ENCODE measurements around the gene FDXACB1. TPM values are rescaled to one million over a fixed set of nuclear protein-coding genes. Genes with fewer than 3 reads are reported as not detected.
"Not testable (repeated sequence)": the region's sequence is repeated elsewhere in the genome, so short reads cannot be mapped to it uniquely, and the experiment has no call there.

Gene FDXACB1
- polyA plus RNA-seq, 1 donor = 3.2 TPM

GRCh38 chr11:111909378-111909777 lies 30.4 kb upstream of the FDXACB1 start:
- no peak overlapping the region for H3K27ac ChIP-seq (ENCODE audit: low read length)
- no peaks in the 10 kb centered on the region for H3K9me3 ChIP-seq (ENCODE audit: control insufficient read depth, low read depth, low read length)
- H3K4me3 ChIP-seq (ENCODE audit: low read length) = no peak overlapping the region
- no CpG with 5 or more reads among the region's 5 CpGs for WGBS (ENCODE audit: insufficient coverage, low lambda C conversion rate)
- peaks cover 14% of the 10 kb centered on the region for H3K4me1 ChIP-seq (ENCODE audit: control insufficient read depth, insufficient read depth, low read length)
- no peaks in the 10 kb centered on the region for H3K36me3 ChIP-seq (ENCODE audit: control insufficient read depth, insufficient read depth, low read length)
- DNase-seq = no peak
- H3K27me3 ChIP-seq (ENCODE audit: control insufficient read depth, insufficient read depth, low read length) = peaks cover 14% of the 10 kb centered on the region

- Histone ChIP-seq H3K4me3 (ENCODE audit: low read length) (no peak overlapping the region), H3K27me3 (ENCODE audit: control insufficient read depth, insufficient read depth, low read length) (peaks cover 14% of the 10 kb centered on the region), H3K27ac (ENCODE audit: low read length) (no peak overlapping the region), H3K9me3 (ENCODE audit: control insufficient read depth, low read depth, low read length) (no peaks in the 10 kb centered on the region), H3K4me1 (ENCODE audit: control insufficient read depth, insufficient read depth, low read length) (peaks cover 14% of the 10 kb centered on the region), H3K36me3 (ENCODE audit: control insufficient read depth, insufficient read depth, low read length) (no peaks in the 10 kb centered on the region)
- DNase-seq = no peak
- no CpG with 5 or more reads among the region's 5 CpGs for WGBS (ENCODE audit: insufficient coverage, low lambda C conversion rate)
These were observed 29.8 kb upstream of the FDXACB1 start for GRCh38 chr11:111908639-111909305.

GRCh38 chr11:111906680-111907079 lies 27.7 kb upstream of the FDXACB1 start:
- Histone ChIP-seq H3K36me3 (ENCODE audit: control insufficient read depth, insufficient read depth, low read length) (no peaks in the 10 kb centered on the region), H3K4me3 (ENCODE audit: low read length) (no peak overlapping the region), H3K27ac (ENCODE audit: low read length) (no peak overlapping the region), H3K27me3 (ENCODE audit: control insufficient read depth, insufficient read depth, low read length) (no peaks in the 10 kb centered on the region), H3K9me3 (ENCODE audit: control insufficient read depth, low read depth, low read length) (no peaks in the 10 kb centered on the region), H3K4me1 (ENCODE audit: control insufficient read depth, insufficient read depth, low read length) (peaks cover 7% of the 10 kb centered on the region)
- WGBS (ENCODE audit: insufficient coverage, low lambda C conversion rate) = no CpG with 5 or more reads among the region's 1 CpG
- DNase-seq = no peak

- no peak for DNase-seq
- no peak overlapping the region for H3K4me3 ChIP-seq (ENCODE audit: low read length)
- no peaks in the 10 kb centered on the region for H3K9me3 ChIP-seq (ENCODE audit: control insufficient read depth, low read depth, low read length)
- no peaks in the 10 kb centered on the region for H3K27me3 ChIP-seq (ENCODE audit: control insufficient read depth, insufficient read depth, low read length)
- no peaks in the 10 kb centered on the region for H3K4me1 ChIP-seq (ENCODE audit: control insufficient read depth, insufficient read depth, low read length)
- no peaks in the 10 kb centered on the region for H3K36me3 ChIP-seq (ENCODE audit: control insufficient read depth, insufficient read depth, low read length)
- no peak overlapping the region for H3K27ac ChIP-seq (ENCODE audit: low read length)
- WGBS (ENCODE audit: insufficient coverage, low lambda C conversion rate) = 80% methylated on average over 2 of the region's 2 CpGs
These were observed 26.4 kb upstream of the FDXACB1 start for GRCh38 chr11:111905411-111905810.

- 95% methylated on average over 2 of the region's 2 CpGs for WGBS (ENCODE audit: insufficient coverage, low lambda C conversion rate)
- no peak for DNase-seq
- no peaks in the 10 kb centered on the region for H3K9me3 ChIP-seq (ENCODE audit: control insufficient read depth, low read depth, low read length)
These were observed 7.9 kb upstream of the FDXACB1 start for GRCh38 chr11:111886844-111887243.

GRCh38 chr11:111886032-111886431 lies 7.1 kb upstream of the FDXACB1 start:
- Histone ChIP-seq H3K36me3 (ENCODE audit: control insufficient read depth, insufficient read depth, low read length) (no peaks in the 10 kb centered on the region), H3K4me1 (ENCODE audit: control insufficient read depth, insufficient read depth, low read length) (no peaks in the 10 kb centered on the region), H3K27me3 (ENCODE audit: control insufficient read depth, insufficient read depth, low read length) (no peaks in the 10 kb centered on the region), H3K27ac (ENCODE audit: low read length) (no peak overlapping the region), H3K9me3 (ENCODE audit: control insufficient read depth, low read depth, low read length) (no peaks in the 10 kb centered on the region), H3K4me3 (ENCODE audit: low read length) (no peak overlapping the region)
- WGBS (ENCODE audit: insufficient coverage, low lambda C conversion rate) = 100% methylated on average over 3 of the region's 4 CpGs
- no peak for DNase-seq

More at GRCh38 chr11:111886844-111887243, 7.9 kb upstream of the FDXACB1 start:
- Histone ChIP-seq H3K4me3 (ENCODE audit: low read length) (no peak overlapping the region), H3K4me1 (ENCODE audit: control insufficient read depth, insufficient read depth, low read length) (no peaks in the 10 kb centered on the region), H3K36me3 (ENCODE audit: control insufficient read depth, insufficient read depth, low read length) (no peaks in the 10 kb centered on the region), H3K27ac (ENCODE audit: low read length) (no peak overlapping the region), H3K27me3 (ENCODE audit: control insufficient read depth, insufficient read depth, low read length) (no peaks in the 10 kb centered on the region)

- not testable (repeated sequence) for H3K4me3 ChIP-seq (ENCODE audit: low read length); H3K27ac ChIP-seq (ENCODE audit: low read length); H3K4me1 ChIP-seq (ENCODE audit: control insufficient read depth, insufficient read depth, low read length); H3K9me3 ChIP-seq (ENCODE audit: control insufficient read depth, low read depth, low read length); H3K36me3 ChIP-seq (ENCODE audit: control insufficient read depth, insufficient read depth, low read length); H3K27me3 ChIP-seq (ENCODE audit: control insufficient read depth, insufficient read depth, low read length); DNase-seq
- 72% methylated on average over 3 of the region's 4 CpGs for WGBS (ENCODE audit: insufficient coverage, low lambda C conversion rate)
These were observed 6.1 kb upstream of the FDXACB1 start for GRCh38 chr11:111885053-111885452.

- no peaks in the 10 kb centered on the region for H3K27me3 ChIP-seq (ENCODE audit: control insufficient read depth, insufficient read depth, low read length)
- H3K4me1 ChIP-seq (ENCODE audit: control insufficient read depth, insufficient read depth, low read length) = peaks cover 13% of the 10 kb centered on the region
- no peak overlapping the region for H3K4me3 ChIP-seq (ENCODE audit: low read length)
- H3K9me3 ChIP-seq (ENCODE audit: control insufficient read depth, low read depth, low read length) = no peaks in the 10 kb centered on the region
- no peak overlapping the region for H3K27ac ChIP-seq (ENCODE audit: low read length)
- DNase-seq = no peak
- no CpG with 5 or more reads among the region's 5 CpGs for WGBS (ENCODE audit: insufficient coverage, low lambda C conversion rate)
- H3K36me3 ChIP-seq (ENCODE audit: control insufficient read depth, insufficient read depth, low read length) = no peaks in the 10 kb centered on the region
These were observed 3.2 kb upstream of the FDXACB1 start for GRCh38 chr11:111882202-111882601.

GRCh38 chr11:111879637-111879960 lies 634 bp upstream of the FDXACB1 start:
- no peak for DNase-seq
- WGBS (ENCODE audit: insufficient coverage, low lambda C conversion rate) = 14% methylated on average over 1 of the region's 6 CpGs
- Histone ChIP-seq H3K4me3 (ENCODE audit: low read length) (peak overlapping the region; percentile 85), H3K27me3 (ENCODE audit: control insufficient read depth, insufficient read depth, low read length) (no peaks in the 10 kb centered on the region), H3K36me3 (ENCODE audit: control insufficient read depth, insufficient read depth, low read length) (peaks cover 4% of the 10 kb centered on the region), H3K27ac (ENCODE audit: low read length) (peak overlapping the region; percentile 96), H3K9me3 (ENCODE audit: control insufficient read depth, low read depth, low read length) (no peaks in the 10 kb centered on the region), H3K4me1 (ENCODE audit: control insufficient read depth, insufficient read depth, low read length) (peaks cover 13% of the 10 kb centered on the region)

- no CpG with 5 or more reads among the region's 13 CpGs for WGBS (ENCODE audit: insufficient coverage, low lambda C conversion rate)
- no peaks in the 10 kb centered on the region for H3K27me3 ChIP-seq (ENCODE audit: control insufficient read depth, insufficient read depth, low read length)
- peak overlapping the region; percentile 85 for H3K4me3 ChIP-seq (ENCODE audit: low read length)
- no peaks in the 10 kb centered on the region for H3K9me3 ChIP-seq (ENCODE audit: control insufficient read depth, low read depth, low read length)
- H3K4me1 ChIP-seq (ENCODE audit: control insufficient read depth, insufficient read depth, low read length) = peaks cover 13% of the 10 kb centered on the region
- H3K27ac ChIP-seq (ENCODE audit: low read length) = peak overlapping the region; percentile 96
- no peak for DNase-seq
- peaks cover 4% of the 10 kb centered on the region for H3K36me3 ChIP-seq (ENCODE audit: control insufficient read depth, insufficient read depth, low read length)
These were observed 548 bp downstream of the FDXACB1 start for GRCh38 chr11:111878385-111878848.

GRCh38 chr11:111871693-111872161 lies 7.2 kb downstream of the FDXACB1 start:
- H3K4me1 ChIP-seq (ENCODE audit: control insufficient read depth, insufficient read depth, low read length) = peaks cover 5% of the 10 kb centered on the region
- H3K9me3 ChIP-seq (ENCODE audit: control insufficient read depth, low read depth, low read length) = no peaks in the 10 kb centered on the region
- no peak for DNase-seq
- H3K27me3 ChIP-seq (ENCODE audit: control insufficient read depth, insufficient read depth, low read length) = no peaks in the 10 kb centered on the region
- WGBS (ENCODE audit: insufficient coverage, low lambda C conversion rate) = no CpG with 5 or more reads among the region's 5 CpGs
- peaks cover 23% of the 10 kb centered on the region for H3K36me3 ChIP-seq (ENCODE audit: control insufficient read depth, insufficient read depth, low read length)
- H3K27ac ChIP-seq (ENCODE audit: low read length) = peak overlapping the region; percentile 83
- H3K4me3 ChIP-seq (ENCODE audit: low read length) = peak overlapping the region; percentile 76
